ENCODE data around the gene TFDP1.
A peak's percentile ranks its signal among the peaks of the same experiment; 100 is the strongest.

Gene TFDP1

GRCh38 chr13:113584205-113584869 lies at the start of gene TFDP1:
Gene TFDP1, plus strand, starts transcription at chr13:113584753. Its CDS starts 1,085 bp downstream, at chr13:113585838.
- peak; percentile 94 for DNase-seq

- DNase-seq = no peak
Measured at GRCh38 chr13:113535381-113535781, 49.2 kb upstream of the TFDP1 start.

DNA sequence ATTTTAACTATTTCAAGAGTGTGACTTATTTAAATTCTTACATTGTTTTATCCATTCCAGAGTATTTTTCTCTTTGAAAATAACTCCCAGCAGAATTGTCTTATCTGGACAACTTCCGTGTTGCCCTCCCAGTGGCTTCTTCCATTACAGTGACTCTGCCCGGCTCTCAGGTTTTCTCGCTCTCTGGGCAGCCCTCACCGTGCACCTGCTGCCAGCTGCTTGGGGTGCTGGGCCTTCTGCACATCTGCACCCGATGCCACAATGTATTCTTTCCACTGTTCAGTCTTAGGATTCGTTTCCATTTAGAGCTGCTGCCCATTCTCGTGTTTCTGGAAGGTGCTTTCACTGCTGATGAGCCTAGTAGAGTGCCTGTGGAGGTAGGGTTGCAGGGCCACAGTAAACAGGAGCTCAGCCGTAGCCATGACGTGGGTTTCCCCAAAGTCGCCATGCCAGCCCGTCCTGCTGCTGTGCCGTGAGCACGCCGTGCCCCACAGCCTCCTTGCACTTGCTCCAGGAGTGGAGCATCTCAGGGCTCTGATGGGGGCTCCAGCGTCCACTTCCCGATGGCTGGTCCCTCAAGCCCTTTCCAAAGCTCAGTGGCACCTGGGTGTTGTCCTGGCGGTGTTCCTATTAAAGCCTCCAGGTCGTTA lies 48.0 kb upstream of the TFDP1 start:
- no peak for DNase-seq

DNA sequence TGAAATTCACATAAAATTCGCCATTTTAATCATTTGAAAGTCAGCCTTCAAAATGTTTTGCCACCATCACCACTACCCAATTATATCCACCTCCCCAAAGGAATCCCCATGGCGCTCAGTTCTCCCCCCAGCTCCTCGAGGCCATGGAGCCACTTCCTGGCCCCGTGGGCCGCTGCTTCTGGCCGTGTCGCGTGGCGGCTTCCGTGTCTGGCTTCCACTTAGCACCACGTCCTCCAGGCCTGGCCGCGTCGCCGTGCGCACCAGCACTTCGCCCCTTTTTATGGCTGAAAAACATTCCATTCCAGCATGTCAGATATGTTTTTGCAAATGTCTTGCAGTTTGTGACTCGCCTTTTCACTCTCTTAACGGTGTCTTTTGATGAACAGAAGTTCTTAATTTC lies 47.3 kb upstream of the TFDP1 start:
- DNase-seq = no peak

DNA sequence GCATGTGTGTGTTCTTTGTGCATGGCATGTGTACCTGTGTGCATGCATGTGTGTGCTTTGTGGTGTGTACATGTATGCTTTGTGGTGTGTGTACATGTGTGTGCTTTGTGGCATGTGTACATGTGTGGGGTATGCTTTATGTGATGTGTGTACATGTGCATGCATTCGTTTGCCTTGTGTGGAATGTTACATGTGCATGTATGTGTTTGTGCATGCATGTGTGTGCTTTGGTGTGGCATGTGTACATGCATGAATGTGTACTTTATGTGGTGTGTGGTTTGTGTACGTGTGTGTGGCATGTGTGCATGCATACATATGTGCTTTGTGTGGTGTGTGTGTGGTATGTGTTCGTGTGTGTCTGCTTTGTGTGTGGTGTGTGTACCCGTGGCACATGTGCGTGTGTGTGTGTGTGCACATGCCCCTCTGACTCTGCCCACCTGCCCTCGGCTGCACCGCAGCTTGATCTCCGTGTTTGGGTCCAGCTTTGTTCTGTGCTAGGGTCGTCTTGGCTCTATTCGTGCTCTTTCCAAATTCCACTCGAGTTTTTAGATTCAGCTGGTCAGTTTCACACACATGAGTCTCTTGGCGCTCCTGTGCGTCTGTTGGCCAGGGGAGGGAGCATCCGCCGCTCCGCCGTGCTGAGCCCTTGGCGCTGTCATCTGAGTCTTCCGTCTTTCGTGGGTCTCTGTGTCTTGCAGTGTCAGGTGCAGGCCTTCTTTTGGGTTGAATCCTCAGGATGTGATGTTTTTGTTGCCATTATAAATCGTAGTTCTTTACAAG lies 46.5 kb upstream of the TFDP1 start:
- DNase-seq = no peak

GRCh38 chr13:113538689-113539058 lies 45.9 kb upstream of the TFDP1 start:
- DNase-seq = no peak

DNA sequence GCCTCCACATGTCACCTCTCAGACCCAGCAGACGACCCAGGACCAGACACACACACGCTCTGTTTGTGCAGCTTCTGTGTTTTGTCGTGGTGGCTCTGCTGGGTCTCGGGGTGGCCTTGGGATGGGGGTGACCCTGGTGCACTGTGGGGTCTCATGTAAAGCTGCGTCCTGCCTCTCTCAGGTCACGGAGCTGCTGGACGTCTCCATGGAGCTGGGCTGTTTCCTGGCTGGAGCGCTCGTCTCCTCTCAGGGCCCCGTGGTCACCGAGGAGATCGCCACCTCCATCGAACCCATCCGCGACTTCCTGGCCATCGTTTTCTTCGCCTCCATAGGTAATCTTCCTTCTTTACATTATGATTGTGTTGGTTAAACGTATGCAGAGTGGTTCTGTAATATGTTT lies 45.4 kb upstream of the TFDP1 start:
- no peak for DNase-seq

DNA sequence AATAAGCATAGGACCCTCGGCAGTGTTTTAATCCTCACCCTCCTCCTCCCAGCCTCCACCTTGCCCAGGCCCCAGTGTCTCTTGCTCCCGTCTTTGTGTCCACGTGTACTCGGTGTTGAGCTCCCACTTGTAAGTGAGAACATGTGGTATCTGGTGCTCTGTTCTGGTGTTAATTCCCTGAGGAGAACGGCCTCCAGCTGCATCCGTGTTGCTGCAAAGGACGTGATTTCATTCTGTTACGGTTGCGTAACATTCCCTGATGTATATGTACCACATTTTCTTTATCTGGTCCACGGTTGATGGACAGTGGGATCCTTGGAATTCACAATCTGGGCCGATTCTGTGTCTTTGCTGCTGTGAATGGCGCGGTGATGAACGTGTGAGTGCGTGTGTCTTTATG lies 44.7 kb upstream of the TFDP1 start:
- DNase-seq = no peak

GRCh38 chr13:113540523-113540922 lies 44.0 kb upstream of the TFDP1 start:
- DNase-seq = no peak

- DNase-seq = no peak
Measured at GRCh38 chr13:113542751-113543424, 41.7 kb upstream of the TFDP1 start.

GRCh38 chr13:113544071-113544891 lies 40.3 kb upstream of the TFDP1 start:
- DNase-seq = no peak

DNA sequence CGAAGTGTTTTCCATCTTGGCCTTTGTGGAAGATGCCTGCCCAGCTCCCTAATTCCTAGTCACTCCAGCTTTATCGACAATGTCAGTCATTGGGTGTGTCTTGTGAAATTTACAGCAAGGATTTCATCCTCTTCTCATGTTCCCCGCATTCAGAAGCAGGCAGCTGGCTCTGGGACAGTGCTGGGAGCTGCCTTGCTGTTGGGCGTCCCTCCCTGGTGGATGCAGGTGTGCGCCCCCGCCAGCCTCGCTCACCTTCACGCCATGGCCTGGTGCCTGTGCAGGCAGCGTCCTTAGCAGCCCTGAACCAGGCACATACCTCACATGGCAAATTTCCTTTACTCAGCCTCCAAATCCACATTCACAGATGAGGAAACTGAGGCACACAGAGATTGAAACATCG lies 39.7 kb upstream of the TFDP1 start:
- no peak for DNase-seq

DNA sequence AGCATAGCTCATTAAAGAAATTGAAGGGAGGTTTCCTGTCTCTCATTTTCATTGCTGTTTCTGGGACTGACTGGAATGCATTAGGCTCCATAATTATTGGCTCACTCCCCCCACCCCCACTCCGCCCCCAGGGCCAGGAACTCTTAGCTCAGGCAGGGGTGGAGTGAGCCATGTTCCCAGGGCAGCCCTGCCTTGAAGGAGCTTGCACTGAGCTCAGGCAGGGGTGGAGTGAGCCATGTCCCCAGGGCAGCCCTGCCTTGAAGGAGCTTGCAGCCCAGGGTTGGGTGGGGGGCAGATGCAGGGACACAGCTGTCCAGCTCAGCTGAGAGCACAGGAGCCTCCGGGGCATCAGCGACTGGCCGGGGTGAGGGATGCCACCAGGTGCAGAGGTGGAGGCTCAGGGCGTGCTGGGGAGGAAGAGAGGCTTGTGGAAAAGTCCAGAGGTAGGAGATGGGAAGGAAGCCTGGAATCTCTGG lies 39.1 kb upstream of the TFDP1 start:
- DNase-seq = no peak

DNA sequence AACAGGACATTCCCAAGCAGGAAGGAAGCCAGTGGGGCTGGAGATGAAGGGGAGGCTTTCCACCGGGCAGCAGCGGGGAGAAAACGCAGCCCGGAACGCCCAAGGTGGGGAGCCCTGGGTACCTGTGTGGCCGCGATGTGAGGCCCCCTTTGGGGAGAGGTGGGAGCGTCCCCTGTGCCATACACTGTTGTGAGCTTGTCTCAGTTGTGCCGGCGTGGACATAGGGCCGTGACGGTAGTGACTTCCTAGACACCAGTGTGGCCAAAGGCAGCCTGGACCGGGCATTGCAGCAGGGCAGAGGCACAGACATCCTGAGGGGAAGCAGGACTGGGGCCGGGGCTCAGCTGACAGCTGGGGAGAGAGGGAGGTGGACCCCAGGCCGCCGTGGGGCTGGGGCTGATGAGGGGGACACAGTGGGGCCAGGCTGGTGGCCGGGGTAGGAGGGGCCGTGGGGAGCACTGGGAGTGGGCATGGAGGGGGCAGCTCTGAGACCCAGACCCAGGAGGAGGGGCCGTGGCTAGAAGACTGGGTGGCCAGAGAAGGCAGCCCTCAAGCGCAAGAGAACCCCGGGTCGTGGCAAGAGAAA lies 38.5 kb upstream of the TFDP1 start:
- DNase-seq = no peak

DNA sequence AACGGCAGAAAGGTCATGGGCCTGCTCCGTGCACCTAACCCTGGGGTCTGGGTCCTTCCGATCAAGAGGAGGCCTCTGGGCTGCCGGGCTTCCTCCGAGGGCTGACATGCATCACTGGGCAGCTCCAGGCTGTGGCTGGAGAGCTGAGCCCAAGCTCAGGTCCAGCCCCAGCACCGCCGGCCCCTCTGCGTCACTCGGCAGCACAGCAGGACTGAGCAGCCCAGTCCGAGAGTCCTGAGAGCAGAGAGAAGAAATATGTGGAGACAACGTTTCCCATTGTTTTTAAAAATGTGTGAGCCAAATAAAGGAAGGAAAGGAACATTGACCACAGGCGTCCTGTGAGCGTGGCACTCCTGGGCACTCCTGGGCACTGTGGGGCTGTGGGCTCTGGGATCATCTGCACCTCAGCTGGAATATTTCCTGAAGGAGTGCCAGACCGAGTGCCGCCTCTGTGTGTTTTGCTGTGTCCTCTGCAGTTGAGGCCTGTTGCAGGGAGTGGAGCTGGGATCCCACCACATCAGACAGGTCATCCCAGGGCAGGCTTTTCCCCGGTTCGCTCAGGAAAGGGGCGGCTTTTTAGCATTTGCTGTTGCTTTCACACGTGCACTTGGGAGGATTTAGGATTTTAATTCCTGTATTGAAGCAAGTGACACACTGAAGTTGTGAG lies 37.8 kb upstream of the TFDP1 start:
- DNase-seq = no peak

DNA sequence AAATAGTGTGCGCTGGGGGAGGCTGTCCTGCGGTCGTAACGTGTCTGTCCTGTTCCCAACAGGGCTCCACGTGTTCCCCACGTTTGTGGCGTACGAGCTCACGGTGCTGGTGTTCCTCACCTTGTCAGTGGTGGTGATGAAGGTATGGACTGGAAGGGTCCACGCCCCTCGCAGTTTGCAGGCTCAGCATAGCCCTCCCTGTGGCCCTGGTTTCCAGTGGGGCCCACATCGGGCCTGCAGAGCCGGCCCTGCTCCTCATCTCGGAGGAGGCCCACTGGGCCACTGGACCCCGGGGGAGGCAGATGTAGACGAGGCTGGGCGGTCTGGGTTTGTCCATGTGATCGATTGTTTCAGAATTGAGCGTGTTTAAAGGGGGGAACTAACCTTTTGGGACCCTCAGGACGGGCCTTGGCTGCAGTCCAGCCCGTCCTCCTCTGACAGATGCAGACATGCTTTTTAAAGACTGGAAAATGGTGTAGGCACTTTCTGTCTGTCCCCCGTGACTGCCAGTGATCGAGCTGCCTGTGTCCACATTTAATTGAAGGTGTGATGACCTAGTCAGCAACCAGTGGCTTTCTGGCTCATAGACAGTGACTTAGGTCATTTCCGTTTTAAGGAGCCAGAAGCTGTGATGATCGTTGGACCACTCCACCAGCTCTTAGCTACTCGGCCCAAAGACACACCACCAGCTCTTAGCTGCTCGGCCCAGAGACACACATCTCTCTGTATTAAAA lies 37.1 kb upstream of the TFDP1 start:
- DNase-seq = no peak

DNA sequence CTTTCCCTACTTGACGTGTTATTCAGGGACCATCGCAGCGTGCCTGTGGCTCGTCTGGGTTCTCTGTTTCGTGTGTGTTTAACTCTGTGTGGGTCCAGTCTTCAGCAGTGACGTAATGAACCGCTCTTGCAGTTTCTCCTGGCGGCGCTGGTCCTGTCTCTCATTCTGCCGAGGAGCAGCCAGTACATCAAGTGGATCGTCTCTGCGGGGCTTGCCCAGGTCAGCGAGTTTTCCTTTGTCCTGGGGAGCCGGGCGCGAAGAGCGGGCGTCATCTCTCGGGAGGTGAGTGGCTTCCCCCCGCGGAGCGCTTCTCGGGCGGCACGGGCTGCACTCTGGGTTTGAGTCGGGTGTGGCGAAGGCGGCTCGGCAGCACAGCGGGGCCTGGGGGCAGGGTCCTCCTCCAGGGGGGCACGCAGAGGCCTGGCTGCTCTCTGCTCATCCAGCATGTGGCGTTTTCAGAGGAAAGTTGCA lies 36.3 kb upstream of the TFDP1 start:
- no peak for DNase-seq

DNA sequence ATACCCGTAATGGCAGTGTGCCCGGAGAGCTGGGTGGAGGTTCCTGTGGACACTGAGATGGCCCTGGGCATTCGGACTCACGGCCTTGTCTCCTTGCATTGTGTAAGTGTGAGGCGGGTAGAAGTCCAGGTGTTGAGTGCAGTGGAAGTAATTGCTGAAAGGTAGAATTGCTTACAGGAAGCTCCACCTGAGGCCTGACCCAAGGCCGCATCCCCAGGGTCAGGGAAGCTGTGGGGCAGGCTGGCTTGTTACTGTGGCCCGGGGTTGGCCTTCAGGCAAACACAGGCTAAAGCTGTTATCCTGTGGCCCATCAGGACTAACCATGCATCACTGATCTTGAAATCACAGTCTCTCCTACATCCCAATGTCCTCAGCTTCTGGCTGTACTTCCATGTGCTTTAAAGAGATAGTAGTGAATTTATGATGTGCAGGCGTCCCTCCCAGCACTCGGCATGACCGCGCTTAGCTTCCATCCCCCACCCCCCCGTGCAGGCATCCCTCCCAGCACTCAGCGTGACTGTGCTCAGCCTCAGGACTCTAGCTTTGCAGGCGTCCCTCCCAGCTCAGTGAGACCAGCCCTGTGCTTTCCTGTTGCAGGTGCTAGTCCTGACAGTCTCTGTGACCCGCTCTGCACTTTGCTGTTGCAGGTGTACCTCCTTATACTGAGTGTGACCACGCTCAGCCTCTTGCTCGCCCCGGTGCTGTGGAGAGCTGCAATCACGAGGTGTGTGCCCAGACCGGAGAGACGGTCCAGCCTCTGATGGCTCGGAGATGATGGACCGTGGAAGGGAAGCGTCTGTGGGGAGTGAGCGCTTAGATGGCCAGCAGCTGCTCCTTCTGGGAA lies 35.6 kb upstream of the TFDP1 start:
- no peak for DNase-seq

GRCh38 chr13:113550453-113550852 lies 34.1 kb upstream of the TFDP1 start:
- no peak for DNase-seq

All from hematopoietic multipotent progenitor cell treated with erythropoietin and hydrocortisone succinate and interleukin-3 and kit ligand, for 8 days (in vitro differentiated cells).